ENCODE measurements around the gene THRB. TPM values are rescaled to one million over a fixed set of nuclear protein-coding genes. Genes with fewer than 3 reads are reported as not detected.
A peak's percentile ranks its signal among the peaks of the same experiment; 100 is the strongest.

THRB gene
- total and polyA plus RNA-seq, 9 of the 15 experiments (the other 6 are each of a cell fraction or from before 2014, with no cell fraction given): 1.7 to 14.9 (median 6.9) TPM

GRCh38 chr3:24519368-24520100 lies 24.9 kb upstream of the THRB start (continued):
- TF ChIP-seq ETV1 (tag; conservative IDR thresholded peaks at IDR 0.05; ENCODE audit: low read depth) (peak; percentile 6; the same call in 1 of the 2 replicates), BRD9 (IDR thresholded peaks at IDR 0.05; ENCODE audit: low read depth, partially characterized antibody) (peak; percentile 20), NFIC (IDR thresholded peaks at IDR 0.05) (peak; percentile 89), MEF2D (tag; conservative IDR thresholded peaks at IDR 0.05; ENCODE audit: low read depth) (no peak), ZBTB40 (IDR thresholded peaks at IDR 0.05) (0 out of 2 replicates have a peak, but pooled peaks have one; percentile 15), ZBTB40 (CRISPR knock-in tag; IDR thresholded peaks at IDR 0.05) (no peak), PHF8 (IDR thresholded peaks at IDR 0.05; ENCODE audit: borderline replicate concordance, low read length) (peak; percentile 37; the same call in 1 of the 2 replicates), TCF7L2 (IDR thresholded peaks at IDR 0.05; ENCODE audit: low read depth, low read length) (0 out of 2 replicates have a peak, but pooled peaks have one; percentile 4), ZKSCAN1 (IDR thresholded peaks at IDR 0.05; ENCODE audit: low read depth, low read length) (no peak), NR2C2 (CRISPR knock-in tag; IDR thresholded peaks at IDR 0.05) (no peak), NR2C2 (tag; IDR thresholded peaks at IDR 0.05) (peak; percentile 55; the same call in 1 of the 2 replicates), NR4A1 (CRISPR knock-in tag; IDR thresholded peaks at IDR 0.05) (no peak), NR4A1 (tag; IDR thresholded peaks at IDR 0.05) (peak; percentile 1; the same call in 1 of the 2 replicates), SREBF1 (IDR thresholded peaks at IDR 0.05; ENCODE audit: borderline replicate concordance, low read depth, low read length) (no peak)
- TF ChIP-seq, protein P1, sequence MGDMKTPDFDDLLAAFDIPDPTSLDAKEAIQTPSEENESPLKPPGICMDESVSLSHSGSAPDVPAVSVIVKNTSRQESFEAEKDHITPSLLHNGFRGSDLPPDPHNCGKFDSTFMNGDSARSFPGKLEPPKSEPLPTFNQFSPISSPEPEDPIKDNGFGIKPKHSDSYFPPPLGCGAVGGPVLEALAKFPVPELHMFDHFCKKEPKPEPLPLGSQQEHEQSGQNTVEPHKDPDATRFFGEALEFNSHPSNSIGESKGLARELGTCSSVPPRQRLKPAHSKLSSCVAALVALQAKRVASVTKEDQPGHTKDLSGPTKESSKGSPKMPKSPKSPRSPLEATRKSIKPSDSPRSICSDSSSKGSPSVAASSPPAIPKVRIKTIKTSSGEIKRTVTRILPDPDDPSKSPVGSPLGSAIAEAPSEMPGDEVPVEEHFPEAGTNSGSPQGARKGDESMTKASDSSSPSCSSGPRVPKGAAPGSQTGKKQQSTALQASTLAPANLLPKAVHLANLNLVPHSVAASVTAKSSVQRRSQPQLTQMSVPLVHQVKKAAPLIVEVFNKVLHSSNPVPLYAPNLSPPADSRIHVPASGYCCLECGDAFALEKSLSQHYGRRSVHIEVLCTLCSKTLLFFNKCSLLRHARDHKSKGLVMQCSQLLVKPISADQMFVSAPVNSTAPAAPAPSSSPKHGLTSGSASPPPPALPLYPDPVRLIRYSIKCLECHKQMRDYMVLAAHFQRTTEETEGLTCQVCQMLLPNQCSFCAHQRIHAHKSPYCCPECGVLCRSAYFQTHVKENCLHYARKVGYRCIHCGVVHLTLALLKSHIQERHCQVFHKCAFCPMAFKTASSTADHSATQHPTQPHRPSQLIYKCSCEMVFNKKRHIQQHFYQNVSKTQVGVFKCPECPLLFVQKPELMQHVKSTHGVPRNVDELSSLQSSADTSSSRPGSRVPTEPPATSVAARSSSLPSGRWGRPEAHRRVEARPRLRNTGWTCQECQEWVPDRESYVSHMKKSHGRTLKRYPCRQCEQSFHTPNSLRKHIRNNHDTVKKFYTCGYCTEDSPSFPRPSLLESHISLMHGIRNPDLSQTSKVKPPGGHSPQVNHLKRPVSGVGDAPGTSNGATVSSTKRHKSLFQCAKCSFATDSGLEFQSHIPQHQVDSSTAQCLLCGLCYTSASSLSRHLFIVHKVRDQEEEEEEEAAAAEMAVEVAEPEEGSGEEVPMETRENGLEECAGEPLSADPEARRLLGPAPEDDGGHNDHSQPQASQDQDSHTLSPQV (IDR thresholded peaks at IDR 0.05): peak; percentile 53; the same call in 1 of the 2 replicates

Data from K562 (cell line).